Naive thymus-derived CD8-positive, alpha-beta T cell (primary cell): ENCODE data around the gene PRSS23. TPM values are rescaled to one million over a fixed set of nuclear protein-coding genes. Genes with fewer than 3 reads are reported as not detected.
A peak's percentile ranks its signal among the peaks of the same experiment; 100 is the strongest.

Experiments used
- ATAC-seq, 2 donors: fragments of 150-1000 bp; cut with Tn5 transposase in 1 of 2; sonication (Bioruptor Pico), chemical (Tn5 transposase) in 1 of 2; 1 replicate in 1 of 2; 2 replicates in 1 of 2; pipeline ENCODE4 v1.10.0; 2021; ENCODE audit warnings: mild to moderate bottlenecking in 2 of 2, moderate library complexity in 2 of 2
- POLR2A ChIA-PET: fragments of 350-600 bp; sonication (Branson Sonifier 250); formaldehyde crosslinking; loops from one replicate; lab custom pipeline; 2021; ENCODE audit warnings: antibody characterized with exemption; lab: Charles Lee
- DNase-seq, 10 donors: peaks; one replicate each; pipeline versions ENCODE4 v3.0.0 to v3.0.0-alpha.2; 2020 to 2022
- H3K27ac Mint-ChIP-seq, 10 donors: one replicate each; pipeline ENCODE4 v1.8.0; 2020 to 2022; ENCODE audit warnings: mild to moderate bottlenecking in 10 of 10, mixed read lengths in 10 of 10, moderate library complexity in 4 of 10, inconsistent platforms in 1 of 10
- H3K27me3 Mint-ChIP-seq, 5 donors: one replicate each; pipeline ENCODE4 v1.8.0; 2021 to 2022; ENCODE audit warnings: mixed read lengths in 5 of 5
- H3K36me3 Mint-ChIP-seq, 3 donors: one replicate each; pipeline ENCODE4 v1.8.0; 2020 to 2022; ENCODE audit warnings: mixed read lengths in 3 of 3, mild to moderate bottlenecking in 2 of 3, inconsistent platforms in 1 of 3
- H3K4me1 Mint-ChIP-seq, 4 donors: one replicate each; pipeline ENCODE4 v1.8.0; 2021 to 2022; ENCODE audit warnings: mixed read lengths in 4 of 4
- H3K4me3 Mint-ChIP-seq, 10 donors: one replicate each; pipeline ENCODE4 v1.8.0; 2020 to 2022; ENCODE audit warnings: mild to moderate bottlenecking in 10 of 10, mixed read lengths in 10 of 10, moderate library complexity in 6 of 10, inconsistent platforms in 1 of 10
- H3K9me3 Mint-ChIP-seq, 9 donors: one replicate each; pipeline ENCODE4 v1.8.0; 2020 to 2022; ENCODE audit warnings: mixed read lengths in 9 of 9, mild to moderate bottlenecking in 3 of 9, inconsistent platforms in 1 of 9, moderate library complexity in 1 of 9
- polyA plus RNA-seq, 3 donors: library from polyadenylated mRNA; unstranded; fragments of 300-500 nt; fragmentation: Illumina TruSeq; gene quantifications; one replicate each; pipeline ENCODE4 v1.2.3, GENCODE V29; 2021
- total RNA-seq, 8 experiments: library from RNA in 2 of 8; stranded (reverse) in 2 of 8; gene quantifications; one replicate each; pipeline ENCODE4 v1.2.3 and lab custom pipeline; 2021 to 2026

Gene PRSS23
- total and polyA plus RNA-seq, 5 experiments from 2014 or later: 0.11 to 17.6 (median 0.36) TPM; not detected in 1

DNA sequence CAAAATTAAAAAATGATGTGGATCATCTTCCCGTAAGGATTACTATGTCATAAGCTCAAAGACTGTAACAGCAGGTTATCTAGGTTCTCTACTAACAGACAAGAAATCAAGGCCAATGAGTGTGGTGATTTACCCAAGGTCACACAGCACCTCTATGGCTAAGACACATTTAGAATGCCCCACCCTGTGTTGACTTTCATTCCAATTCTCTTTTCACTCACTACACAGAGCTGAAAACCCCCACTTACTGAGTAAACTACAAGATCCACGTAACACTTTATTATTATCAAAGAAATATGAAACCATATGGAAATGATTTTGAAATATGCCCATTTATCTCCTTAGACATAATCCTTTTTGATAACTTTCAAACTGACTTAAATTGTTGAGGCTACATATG is 4.8 kb upstream of the PRSS23 start:
- H3K4me3 Mint-ChIP-seq: no peak overlapping the region
- DNase-seq: no peak
- POLR2A ChIA-PET: no interaction called here
- ATAC-seq: no peak
- no peaks in the 10 kb centered on the region for H3K36me3 Mint-ChIP-seq
- no peak overlapping the region for H3K27ac Mint-ChIP-seq
- peaks cover 0 to 4% (median 3%) of the 10 kb centered on the region in 4 donors for H3K4me1 Mint-ChIP-seq
- H3K27me3 Mint-ChIP-seq: peaks cover 9 to 38% (median 19%) of the 10 kb centered on the region in 5 donors
- H3K9me3 Mint-ChIP-seq: no peaks in the 10 kb centered on the region

GRCh38 chr11:86795949-86796348 is 4.4 kb upstream of the PRSS23 start:
- ATAC-seq (no peak), DNase-seq (no peak)
- Mint-ChIP-seq H3K27ac (no peak overlapping the region), H3K4me1 (peaks cover 0 to 8% (median 5%) of the 10 kb centered on the region in 4 donors), H3K9me3 (no peaks in the 10 kb centered on the region), H3K27me3 (peaks cover 11 to 42% (median 21%) of the 10 kb centered on the region in 5 donors), H3K4me3 (no peak overlapping the region), H3K36me3 (no peaks in the 10 kb centered on the region)
- POLR2A ChIA-PET: no interaction called here

- Mint-ChIP-seq H3K4me1 (peaks cover 0 to 13% (median 6%) of the 10 kb centered on the region in 4 donors), H3K9me3 (no peaks in the 10 kb centered on the region), H3K27me3 (peaks cover 16 to 51% (median 31%) of the 10 kb centered on the region in 5 donors), H3K4me3 (no peak overlapping the region), H3K36me3 (no peaks in the 10 kb centered on the region), H3K27ac (no peak overlapping the region)
- DNase-seq (no peak), ATAC-seq (no peak)
- POLR2A ChIA-PET: no interaction called here
Measured at GRCh38 chr11:86797133-86797532, 3.2 kb upstream of the PRSS23 start.

DNA sequence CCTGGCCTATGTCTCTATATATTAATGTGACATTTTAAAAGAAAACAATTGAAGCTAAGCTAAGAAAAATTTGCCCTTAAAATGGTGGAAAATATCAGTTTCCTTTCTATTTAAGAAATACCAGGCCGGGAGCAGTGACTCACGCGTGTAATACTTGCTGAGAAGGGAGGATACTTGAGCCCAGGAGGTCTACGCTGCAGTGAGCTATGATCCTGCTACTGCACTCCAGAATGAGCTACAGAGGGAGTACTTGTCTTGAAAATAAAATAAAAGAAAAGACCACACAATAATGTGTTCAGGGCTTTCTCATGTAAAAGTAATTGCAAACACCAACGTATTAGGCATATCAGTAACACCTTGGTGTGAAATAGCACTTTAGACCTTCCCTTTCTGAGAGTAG is 1.4 kb upstream of the PRSS23 start:
- Mint-ChIP-seq H3K4me3 (peak overlapping the region in 2 of 10 donors; percentile 68 to 72), H3K27ac (no peak overlapping the region), H3K27me3 (peaks cover 23 to 58% (median 43%) of the 10 kb centered on the region in 5 donors), H3K36me3 (no peaks in the 10 kb centered on the region), H3K4me1 (peaks cover 0 to 13% (median 6%) of the 10 kb centered on the region in 4 donors), H3K9me3 (no peaks in the 10 kb centered on the region)
- DNase-seq (no peak), ATAC-seq (no peak)
- POLR2A ChIA-PET: no interaction called here

DNA sequence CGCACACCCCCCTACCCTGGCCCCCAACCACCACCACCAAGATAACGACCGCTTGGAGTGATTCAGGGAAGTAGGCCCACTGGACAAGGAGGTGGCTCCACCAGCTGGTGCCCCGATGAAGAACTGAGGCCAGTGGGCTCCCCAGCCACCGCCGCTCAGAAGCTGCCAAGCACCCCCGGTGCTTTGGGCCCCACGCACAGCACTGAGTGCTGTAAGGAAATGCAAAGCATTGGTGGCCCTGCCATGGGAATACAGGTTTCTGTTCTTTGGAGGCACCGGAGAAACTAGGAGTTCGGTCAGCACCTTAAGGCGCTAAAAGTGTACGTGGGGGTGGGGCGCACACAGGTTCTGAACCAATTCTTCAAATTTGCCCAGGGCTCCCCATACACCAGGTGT is 664 bp upstream of the PRSS23 start:
- Mint-ChIP-seq H3K36me3 (no peaks in the 10 kb centered on the region), H3K27ac (no peak overlapping the region), H3K4me1 (peaks cover 0 to 13% (median 6%) of the 10 kb centered on the region in 4 donors), H3K9me3 (no peaks in the 10 kb centered on the region), H3K4me3 (peak overlapping the region in 9 of 10 donors; percentile 10 to 72 (median 62)), H3K27me3 (peaks cover 26 to 64% (median 43%) of the 10 kb centered on the region in 5 donors)
- DNase-seq (no peak), ATAC-seq (no peak)
- POLR2A ChIA-PET: no interaction called here

- Mint-ChIP-seq H3K4me3 (peak overlapping the region in 9 of 10 donors; percentile 27 to 84 (median 54)), H3K4me1 (peaks cover 0 to 16% (median 6%) of the 10 kb centered on the region in 4 donors), H3K36me3 (no peaks in the 10 kb centered on the region), H3K9me3 (no peaks in the 10 kb centered on the region), H3K27me3 (peaks cover 22 to 77% (median 48%) of the 10 kb centered on the region in 5 donors), H3K27ac (peak overlapping the region in 1 of 10 donors; percentile 56)
- no peak for ATAC-seq
- DNase-seq: no peak
- POLR2A ChIA-PET: no interaction called here
Measured at GRCh38 chr11:86800960-86801272, 574 bp downstream of the PRSS23 start.

GRCh38 chr11:86801364-86801763 is 1.0 kb downstream of the PRSS23 start:
- DNase-seq (no peak), ATAC-seq (no peak)
- no peak overlapping the region for H3K27ac Mint-ChIP-seq
- peak overlapping the region in 2 of 10 donors; percentile 36 to 62 for H3K4me3 Mint-ChIP-seq
- no peaks in the 10 kb centered on the region for H3K36me3 Mint-ChIP-seq
- H3K4me1 Mint-ChIP-seq: peaks cover 0 to 20% (median 6%) of the 10 kb centered on the region in 4 donors
- H3K9me3 Mint-ChIP-seq: no peaks in the 10 kb centered on the region
- H3K27me3 Mint-ChIP-seq: peaks cover 25 to 81% (median 48%) of the 10 kb centered on the region in 5 donors
- POLR2A ChIA-PET: no interaction called here

DNA sequence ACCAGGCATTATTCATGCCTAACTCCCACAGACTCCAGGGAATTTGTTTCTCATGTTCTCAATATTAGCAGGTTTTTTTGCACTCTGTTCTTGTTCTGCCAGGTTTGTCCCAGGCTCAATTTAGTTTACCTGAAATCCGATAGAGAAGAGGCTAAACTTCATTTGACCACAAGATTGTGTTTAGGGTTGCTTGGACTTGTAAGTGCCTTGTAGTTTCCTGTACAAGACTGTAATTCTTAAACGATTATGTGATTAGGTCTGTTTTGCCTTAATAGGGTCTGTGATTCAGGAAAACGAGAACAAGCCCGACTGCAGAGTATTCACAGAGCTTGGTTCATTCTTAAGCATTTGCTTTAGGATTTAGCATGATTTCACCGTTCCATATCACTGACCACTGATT is 1.8 kb downstream of the PRSS23 start:
- H3K27ac Mint-ChIP-seq: no peak overlapping the region
- no peaks in the 10 kb centered on the region for H3K36me3 Mint-ChIP-seq
- ATAC-seq (no peak), DNase-seq (no peak)
- no peaks in the 10 kb centered on the region for H3K9me3 Mint-ChIP-seq
- H3K27me3 Mint-ChIP-seq: peaks cover 25 to 89% (median 42%) of the 10 kb centered on the region in 5 donors
- POLR2A ChIA-PET: no interaction called here
- peaks cover 0 to 28% (median 6%) of the 10 kb centered on the region in 4 donors for H3K4me1 Mint-ChIP-seq
- peak overlapping the region in 1 of 10 donors; percentile 36 for H3K4me3 Mint-ChIP-seq

DNA sequence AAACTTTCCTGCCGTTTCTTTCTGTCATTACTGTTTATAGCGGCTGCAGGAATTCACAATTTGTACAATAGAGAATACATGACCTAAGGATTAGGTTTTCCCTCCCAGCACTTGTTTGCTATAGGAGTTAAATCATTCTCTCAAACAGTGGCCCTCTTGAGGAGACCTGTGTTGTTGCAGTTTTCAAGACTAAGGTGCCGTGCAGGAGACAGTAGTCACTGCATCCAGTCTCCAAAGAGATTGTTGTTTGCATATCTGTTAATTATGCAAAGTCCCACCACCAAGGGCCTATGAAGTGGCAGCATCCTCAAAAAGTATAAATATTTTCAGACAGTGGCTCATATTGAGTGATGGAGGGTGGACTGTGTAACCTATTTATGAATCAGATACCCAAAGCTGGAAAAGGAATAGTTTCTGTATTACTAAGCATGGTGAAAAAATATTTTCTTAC is 2.3 kb downstream of the PRSS23 start:
- POLR2A ChIA-PET: no interaction called here
- no peak for DNase-seq
- no peak overlapping the region for H3K27ac Mint-ChIP-seq
- H3K36me3 Mint-ChIP-seq: no peaks in the 10 kb centered on the region
- peaks cover 0 to 28% (median 6%) of the 10 kb centered on the region in 4 donors for H3K4me1 Mint-ChIP-seq
- peaks cover 26 to 92% (median 41%) of the 10 kb centered on the region in 5 donors for H3K27me3 Mint-ChIP-seq
- no peak for ATAC-seq
- peak overlapping the region in 1 of 10 donors; percentile 8 for H3K4me3 Mint-ChIP-seq
- no peaks in the 10 kb centered on the region for H3K9me3 Mint-ChIP-seq

- DNase-seq: no peak
- H3K27me3 Mint-ChIP-seq: peaks cover 22 to 92% (median 38%) of the 10 kb centered on the region in 5 donors
- no peak overlapping the region for H3K27ac Mint-ChIP-seq
- no peak for ATAC-seq
- no peak overlapping the region for H3K4me3 Mint-ChIP-seq
- H3K9me3 Mint-ChIP-seq: no peaks in the 10 kb centered on the region
- H3K4me1 Mint-ChIP-seq: peaks cover 0 to 28% (median 6%) of the 10 kb centered on the region in 4 donors
- no peaks in the 10 kb centered on the region for H3K36me3 Mint-ChIP-seq
- POLR2A ChIA-PET: no interaction called here
Measured at GRCh38 chr11:86803136-86804045, 3.0 kb downstream of the PRSS23 start.

DNA sequence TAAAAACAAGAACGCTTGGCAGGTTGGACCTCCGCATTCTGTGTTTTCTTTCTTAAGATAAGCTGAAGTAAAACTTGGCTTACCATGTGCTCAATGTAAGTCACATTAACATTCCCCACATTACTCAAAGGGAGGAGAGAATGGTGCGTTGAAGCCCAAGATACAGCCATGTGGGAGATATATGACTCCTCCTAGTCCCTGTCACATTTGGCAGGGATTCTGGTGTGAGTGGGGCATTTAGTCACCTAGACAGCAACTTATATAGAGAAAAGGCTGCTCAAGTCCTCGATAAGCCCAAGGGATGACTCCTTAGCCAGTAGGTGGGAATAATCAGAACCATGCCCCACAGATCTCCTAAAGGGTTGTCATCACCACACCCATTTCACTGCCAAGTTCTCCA is 4.6 kb downstream of the PRSS23 start:
- Mint-ChIP-seq H3K4me1 (peaks cover 0 to 23% (median 3%) of the 10 kb centered on the region in 4 donors), H3K9me3 (no peaks in the 10 kb centered on the region), H3K4me3 (no peak overlapping the region), H3K27me3 (peaks cover 21 to 81% (median 37%) of the 10 kb centered on the region in 5 donors), H3K27ac (peak overlapping the region in 1 of 10 donors; percentile 50), H3K36me3 (no peaks in the 10 kb centered on the region)
- POLR2A ChIA-PET: no interaction called here
- ATAC-seq (no peak), DNase-seq (no peak)

GRCh38 chr11:86805873-86806310 is 5.5 kb downstream of the PRSS23 start:
- POLR2A ChIA-PET: no interaction called here
- no peak for ATAC-seq
- Mint-ChIP-seq H3K9me3 (no peaks in the 10 kb centered on the region), H3K27ac (peak overlapping the region in 2 of 10 donors; percentile 5 to 71), H3K27me3 (peaks cover 19 to 77% (median 35%) of the 10 kb centered on the region in 5 donors), H3K36me3 (no peaks in the 10 kb centered on the region), H3K4me1 (peaks cover 0 to 20% (median under 1%) of the 10 kb centered on the region in 4 donors), H3K4me3 (peak overlapping the region in 2 of 10 donors; percentile 4 to 54)
- DNase-seq: peak in 1 of 10 donors; percentile 9

- POLR2A ChIA-PET: no interaction called here
- H3K4me3 Mint-ChIP-seq: no peak overlapping the region
- ATAC-seq (no peak), DNase-seq (no peak)
- H3K36me3 Mint-ChIP-seq: no peaks in the 10 kb centered on the region
- peaks cover 0 to 17% (median 0%) of the 10 kb centered on the region in 4 donors for H3K4me1 Mint-ChIP-seq
- H3K9me3 Mint-ChIP-seq: no peaks in the 10 kb centered on the region
- peaks cover 10 to 67% (median 26%) of the 10 kb centered on the region in 5 donors for H3K27me3 Mint-ChIP-seq
- peak overlapping the region in 1 of 10 donors; percentile 11 for H3K27ac Mint-ChIP-seq
Measured at GRCh38 chr11:86806903-86807302, 6.6 kb downstream of the PRSS23 start.
